ENCODE measurements around the gene LGR4.
"Not testable (repeated sequence)": the region's sequence is repeated elsewhere in the genome, so short reads cannot be mapped to it uniquely, and the experiment has no call there.

Gene LGR4

DNA sequence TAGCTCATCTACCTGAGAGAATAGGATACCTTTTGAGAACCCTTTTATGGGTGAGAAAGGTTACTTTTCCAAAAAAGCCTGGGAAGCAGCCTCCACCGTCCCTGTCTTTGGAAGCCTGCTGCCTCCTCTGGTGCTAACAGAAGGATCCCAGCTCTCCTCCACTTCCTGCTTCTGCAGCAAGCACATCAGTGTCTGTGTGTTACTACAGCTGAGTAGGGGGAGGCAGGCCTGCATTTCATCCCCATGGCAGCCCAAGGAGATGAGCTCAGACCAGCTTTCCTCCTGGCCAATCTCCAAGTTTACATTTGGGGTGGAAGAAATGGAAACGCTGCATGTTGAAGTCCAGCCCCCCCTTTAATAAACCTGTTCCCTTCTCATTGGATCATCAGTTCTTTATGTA lies 102.2 kb downstream of the LGR4 start:
- no peak for DNase-seq

DNA sequence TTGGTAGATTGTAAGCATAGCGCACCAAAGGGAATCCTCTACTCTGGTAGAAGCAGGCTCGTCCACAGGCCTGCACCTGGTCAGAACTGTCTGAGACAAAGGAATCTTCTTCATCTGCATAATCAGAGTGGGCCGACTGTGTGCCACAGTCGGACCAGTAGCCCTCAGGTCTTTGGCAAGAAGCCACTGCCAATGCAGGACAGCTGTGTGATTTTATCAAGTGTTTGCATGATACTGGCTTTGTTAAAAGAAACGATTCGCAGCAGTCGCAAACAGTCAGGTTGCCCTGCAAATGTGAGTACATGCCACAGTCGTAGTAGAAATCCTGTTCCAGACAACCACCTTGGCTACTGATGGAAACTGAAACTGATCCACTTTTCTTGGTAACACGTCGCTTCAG lies 104.7 kb downstream of the LGR4 start:
- DNase-seq = no peak

DNA sequence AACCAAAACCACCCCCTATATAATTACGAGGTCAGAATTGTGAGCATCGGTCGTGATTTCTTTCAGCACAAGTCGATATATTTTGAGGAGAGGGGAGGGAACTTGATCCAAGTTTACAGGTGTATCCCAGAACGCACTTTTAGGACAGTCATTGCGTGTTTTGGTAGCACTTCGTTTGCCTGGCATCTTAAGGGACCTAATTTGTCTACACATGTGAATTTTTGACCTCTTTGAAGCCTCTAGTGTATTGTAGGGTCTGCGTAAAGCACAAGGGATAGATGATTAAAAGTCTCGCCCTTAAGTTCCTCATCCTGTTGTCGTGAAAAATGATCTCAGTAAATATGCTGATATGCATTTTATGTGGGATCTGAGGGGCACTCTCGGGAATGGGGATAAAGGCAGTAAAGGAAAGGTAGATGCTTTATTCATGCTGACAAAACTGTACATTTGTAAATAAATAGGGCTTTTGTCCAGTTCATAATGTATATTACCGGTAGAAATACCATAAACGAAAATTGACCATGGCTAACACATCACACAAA lies 108.9 kb downstream of the LGR4 start:
- no peak for DNase-seq

DNA sequence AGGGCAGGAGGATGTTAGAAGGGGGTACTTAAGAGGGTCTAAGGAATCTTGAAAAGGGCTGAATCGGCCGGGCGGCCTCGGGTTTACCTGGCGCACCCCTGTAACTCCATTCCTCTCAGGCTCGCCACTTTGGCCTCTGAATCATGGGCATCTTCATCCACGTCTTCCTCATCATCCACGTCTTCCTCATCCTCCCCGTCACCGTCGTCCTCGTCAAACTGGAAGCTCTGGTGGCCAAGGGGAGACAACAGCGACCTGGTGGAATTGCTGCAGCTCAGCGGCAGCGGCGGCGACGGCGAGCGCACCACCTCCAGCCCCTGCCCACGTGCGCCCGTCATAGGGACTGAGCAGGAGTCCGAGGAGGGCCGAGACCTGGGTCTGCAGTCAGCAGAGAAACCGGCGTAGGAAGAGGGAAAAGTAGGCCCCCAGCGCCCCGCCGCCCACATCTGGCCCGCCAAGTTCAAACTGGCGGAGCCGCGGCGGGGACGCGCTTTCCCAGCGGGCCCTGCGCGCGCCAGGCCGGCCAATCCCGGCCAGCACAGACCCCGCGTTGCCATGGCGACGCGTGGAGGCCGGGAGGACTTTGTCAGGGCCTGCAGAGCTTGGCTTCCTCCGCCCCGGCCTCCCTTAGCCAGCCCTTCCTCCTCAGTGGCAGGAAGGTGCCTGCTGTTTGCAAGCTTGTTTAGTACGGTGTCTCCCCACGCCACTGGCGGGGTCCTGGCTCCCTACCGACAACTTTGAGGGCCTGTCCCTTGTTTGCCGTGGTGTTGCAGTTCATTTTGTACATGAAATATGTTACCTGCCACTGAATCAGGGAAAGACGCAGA lies 109.6 kb downstream of the LGR4 start, which contains the start of gene CCDC34:
CCDC34 (minus strand) TSS at position 467 of the 827 bp plus-strand sequence; CDS start at position 446, 21 bp downstream.
- peak; percentile 87 for DNase-seq

DNA sequence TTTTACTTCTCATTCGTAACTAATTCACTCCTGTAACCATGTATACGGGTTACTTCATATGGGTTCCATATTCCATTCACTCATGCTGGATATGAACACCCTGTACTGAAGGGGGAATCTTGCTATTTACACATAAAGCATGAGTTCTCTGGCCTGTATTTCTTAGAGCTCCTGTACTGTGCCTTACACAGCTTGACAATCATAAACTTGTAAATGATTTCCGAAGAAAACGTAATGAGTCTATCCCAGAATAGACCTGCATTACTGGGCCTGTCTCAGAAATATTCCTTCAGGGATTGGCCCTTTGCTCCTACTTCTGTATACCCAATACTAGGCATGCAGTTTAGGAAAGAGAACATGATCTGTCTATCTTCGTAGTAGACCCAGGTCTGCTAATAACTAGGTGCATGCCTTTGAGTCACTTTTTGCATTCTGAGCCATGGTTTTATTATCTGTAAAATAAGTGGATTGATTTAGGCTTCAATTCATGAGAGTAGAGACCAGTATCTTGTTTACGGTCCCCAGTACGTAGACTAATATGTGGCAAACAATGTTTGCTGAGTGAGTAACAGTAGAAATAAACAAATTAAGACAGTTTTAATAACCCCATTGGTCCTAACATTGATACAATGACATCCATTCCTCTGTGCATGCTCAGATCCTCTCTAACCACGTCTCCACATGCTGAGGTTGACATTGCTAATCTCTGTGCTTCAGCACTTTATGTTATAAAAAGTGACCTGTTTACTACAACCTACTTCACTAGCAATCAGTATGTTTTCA lies 110.8 kb downstream of the LGR4 start:
- DNase-seq = no peak

DNA sequence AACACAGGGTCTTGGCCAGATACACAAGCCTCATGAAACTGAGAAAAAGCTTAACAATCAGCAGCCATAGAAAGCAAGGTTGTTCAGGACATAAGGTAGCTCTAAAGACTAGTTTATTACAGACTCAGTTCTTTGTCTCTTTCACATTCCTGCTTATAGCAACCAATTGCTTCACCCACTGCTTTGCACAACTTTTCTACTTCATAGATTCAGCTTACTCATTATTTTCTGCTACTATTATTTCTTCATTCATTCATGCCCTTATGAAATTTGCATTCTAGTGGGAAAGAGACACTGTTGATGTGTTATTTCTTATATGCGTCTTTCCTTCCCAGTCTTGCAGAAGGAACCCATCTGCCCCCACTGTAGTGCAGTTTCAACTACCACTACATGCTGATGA lies 114.3 kb downstream of the LGR4 start:
- no peak for DNase-seq

DNA sequence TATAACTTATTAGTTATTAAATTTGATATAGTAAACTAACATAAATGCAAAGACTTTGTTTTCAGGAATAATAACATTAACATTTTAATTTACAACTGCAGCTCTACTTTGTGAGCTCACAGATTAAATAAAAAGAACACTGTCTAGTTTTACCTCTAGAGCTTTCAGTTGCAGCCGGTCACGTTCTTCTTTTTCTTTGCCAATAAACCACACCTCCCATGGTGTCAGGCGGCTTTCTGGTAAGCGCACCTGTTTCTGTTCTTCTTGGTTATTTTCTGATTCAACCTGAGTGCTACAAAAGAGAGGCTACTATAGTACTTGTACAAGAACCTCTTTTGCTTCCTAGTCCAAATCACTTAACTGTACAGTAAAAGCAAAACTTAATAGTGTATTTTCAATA lies 115.3 kb downstream of the LGR4 start:
- DNase-seq = no peak

DNA sequence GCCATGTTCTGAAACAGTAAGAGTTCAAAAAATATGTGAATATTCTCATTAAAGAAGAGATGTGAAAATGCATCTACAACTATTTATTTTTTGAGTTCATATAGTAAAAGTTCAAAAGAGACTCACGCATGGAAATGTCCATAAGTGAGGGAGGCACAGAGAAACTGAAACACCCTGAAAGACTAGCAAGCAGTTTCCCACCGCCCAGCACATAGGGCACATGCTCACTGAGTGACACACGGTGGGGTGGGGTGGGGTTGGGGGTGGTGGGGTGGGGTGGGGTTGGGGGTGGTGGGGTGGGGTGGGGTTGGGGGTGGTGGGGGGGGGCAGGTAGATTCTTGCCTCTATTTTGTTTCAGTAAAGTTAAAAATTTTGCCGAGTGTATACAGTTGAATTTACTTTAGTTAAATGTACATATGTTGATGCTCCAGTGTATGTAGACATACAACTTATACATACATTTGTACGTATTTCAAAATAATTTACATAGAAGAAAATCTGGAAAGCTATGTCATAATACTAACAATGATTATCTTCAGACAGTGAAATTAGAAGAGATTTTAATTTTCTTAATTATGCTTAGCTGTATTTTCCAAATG lies 115.9 kb downstream of the LGR4 start:
- DNase-seq = no peak

DNA sequence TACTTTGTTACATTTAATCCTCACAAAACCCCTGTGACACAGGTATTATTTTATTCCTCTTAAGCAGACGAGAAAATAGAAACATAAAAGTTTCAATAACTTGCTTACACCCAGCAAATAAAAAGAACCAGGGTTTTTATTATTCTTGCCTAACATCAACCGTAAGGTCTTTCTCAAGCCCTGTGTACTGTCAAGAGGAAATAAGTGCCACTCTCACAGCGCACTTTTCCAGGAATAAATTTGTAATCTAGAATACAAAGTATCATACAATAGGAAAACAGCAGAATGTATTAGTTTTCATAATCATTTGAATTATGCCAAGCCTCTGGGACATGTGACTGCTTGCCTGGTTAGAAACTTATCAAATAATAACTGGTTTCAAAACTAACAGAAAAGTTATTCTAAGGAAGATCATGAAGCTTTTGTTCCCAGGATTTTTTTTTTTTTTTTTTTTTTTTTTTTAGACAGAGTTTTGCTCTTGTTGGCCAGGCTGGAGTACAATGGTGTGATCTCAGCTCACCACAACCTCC lies 117.0 kb downstream of the LGR4 start:
- no peak for DNase-seq

DNA sequence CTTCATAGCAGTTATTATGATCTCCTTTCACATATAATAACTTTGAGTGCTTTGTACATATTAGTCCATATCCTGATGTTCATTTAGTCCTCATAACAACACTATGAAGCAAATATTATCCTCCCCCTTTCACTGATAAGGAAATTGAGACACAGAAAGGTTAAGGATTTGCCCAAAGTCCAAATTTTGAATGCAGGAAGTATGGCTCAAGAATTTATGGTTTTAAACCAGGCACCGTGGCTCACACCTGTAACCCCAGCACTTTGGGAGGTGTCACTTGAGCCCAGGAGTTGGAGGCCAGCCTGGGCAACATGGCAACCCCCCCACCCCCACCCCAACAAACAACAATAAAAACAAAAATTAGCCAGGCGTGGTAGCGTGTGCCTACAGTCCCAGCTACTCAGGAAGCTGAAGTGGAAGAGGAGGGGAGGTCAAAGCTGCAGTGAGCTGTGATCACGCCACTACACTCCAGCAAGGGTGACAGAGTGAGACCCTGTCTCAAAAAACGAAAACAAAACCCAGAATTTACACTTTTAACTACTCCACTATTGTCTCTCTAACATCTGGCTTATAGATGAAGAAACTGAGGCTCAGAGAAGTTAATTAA lies 118.1 kb downstream of the LGR4 start:
- DNase-seq = no peak

DNA sequence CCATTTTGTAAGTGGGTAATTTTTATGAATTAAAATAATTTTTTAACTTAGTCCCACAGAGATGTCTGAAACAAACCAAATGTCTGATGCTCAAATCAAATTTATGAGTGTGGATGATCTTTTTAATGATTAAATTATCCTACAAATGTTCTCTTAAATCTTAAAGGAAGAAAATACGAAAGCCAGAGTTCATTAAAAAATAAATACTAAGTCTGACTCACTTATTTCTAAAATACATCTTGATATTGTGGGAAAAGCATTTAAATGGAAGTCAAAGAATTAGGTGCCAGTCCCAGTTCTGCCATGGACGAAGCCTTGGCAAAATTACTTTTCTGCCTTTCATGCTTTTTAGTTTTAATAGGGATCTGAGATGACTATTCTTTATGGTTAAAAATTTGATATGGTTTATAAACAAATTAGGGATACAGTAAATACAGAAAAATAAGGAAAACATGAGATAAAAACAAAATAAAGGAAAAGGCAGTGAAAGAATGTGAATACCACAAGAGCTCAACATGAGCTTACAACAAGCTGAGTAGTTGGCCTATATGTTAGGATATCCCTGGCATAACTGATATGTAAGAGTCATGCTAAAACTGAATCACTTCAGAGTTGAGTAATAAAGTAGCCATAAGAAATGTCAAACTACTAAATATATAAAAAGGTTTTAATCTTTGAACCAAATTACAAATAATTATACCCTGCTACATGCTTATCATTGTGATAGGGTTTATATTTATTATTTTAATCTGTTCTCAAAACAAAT lies 118.8 kb downstream of the LGR4 start:
- no peak for DNase-seq

DNA sequence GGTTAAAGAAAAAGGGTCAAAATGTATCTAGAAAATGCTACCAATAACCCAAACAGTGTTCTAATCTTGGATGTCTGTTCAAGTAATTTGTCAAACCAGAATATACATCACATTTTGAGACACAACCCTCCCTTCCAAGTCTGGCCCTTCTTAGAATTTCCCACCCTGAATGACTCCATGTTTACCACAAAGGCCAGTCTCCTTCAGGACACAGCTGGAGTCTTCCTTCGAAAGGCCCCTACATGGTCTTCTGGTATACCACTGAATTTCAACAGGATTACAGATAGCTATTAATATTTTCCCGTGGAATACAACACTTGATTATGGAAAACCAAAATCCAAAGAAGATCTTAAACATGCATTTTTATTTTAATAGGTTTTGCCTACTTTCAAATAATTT lies 119.8 kb downstream of the LGR4 start:
- DNase-seq = no peak

DNA sequence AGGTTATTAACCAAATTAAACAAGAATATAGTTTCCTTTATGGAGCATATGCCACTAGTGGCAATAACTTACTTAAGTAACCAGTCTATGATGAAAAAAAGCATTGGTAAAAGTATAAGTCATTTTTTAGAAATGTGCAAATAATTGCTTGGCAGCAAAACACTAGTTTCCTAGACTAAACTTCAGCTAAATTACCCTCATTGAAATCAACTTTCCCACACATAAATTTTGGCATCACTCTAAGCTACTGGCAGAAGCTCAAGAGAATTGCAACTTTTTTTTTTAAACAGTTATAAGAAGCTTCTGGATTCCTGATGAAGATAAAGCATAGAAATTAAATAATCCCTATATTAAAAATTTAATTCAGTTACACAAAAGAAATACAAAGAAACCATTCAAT lies 122.1 kb downstream of the LGR4 start:
- no peak for DNase-seq

DNA sequence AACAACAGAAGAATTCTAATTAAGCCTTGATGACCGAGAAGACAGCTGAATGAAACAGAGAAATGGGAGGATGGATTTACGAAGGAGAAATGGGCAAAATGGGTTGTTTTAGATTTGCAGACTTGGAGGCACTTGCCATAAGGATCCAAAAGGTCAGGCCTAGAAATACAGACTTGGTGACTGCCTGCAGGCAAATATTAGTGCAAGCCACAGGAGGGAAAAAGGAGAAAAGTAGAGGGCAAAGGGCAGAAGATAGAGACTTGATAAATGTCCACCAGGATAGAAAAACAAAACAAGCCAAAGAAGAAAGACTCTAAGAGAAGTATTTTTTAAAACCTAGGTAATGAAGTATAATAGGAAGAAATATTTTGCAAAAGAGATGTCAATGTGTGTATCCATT lies 122.7 kb downstream of the LGR4 start:
- no peak for DNase-seq

DNA sequence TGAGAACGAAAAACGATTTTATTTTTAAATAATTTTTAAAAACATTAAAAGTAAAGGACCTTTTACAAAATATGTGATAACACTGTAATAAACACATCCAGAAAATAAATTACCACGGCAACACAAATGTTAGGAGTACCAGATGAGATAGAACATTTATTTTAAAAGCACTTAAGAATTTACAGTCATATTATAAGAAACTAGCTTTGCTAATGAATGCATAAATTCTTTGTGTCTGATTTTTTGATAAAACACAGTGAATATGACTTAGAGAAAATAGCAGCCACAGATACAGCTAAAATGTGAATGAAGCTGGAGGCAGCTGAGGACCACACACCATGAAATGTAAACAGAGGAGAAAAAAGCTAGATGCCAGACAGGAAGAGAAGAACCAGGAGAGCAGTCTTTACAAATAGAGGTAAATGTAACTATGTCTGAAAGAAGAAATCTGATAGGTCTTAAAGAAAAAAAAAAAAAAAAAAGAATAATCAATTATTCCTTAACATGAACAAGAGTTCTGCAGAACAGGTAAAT lies 124.2 kb downstream of the LGR4 start:
- DNase-seq = no peak

DNA sequence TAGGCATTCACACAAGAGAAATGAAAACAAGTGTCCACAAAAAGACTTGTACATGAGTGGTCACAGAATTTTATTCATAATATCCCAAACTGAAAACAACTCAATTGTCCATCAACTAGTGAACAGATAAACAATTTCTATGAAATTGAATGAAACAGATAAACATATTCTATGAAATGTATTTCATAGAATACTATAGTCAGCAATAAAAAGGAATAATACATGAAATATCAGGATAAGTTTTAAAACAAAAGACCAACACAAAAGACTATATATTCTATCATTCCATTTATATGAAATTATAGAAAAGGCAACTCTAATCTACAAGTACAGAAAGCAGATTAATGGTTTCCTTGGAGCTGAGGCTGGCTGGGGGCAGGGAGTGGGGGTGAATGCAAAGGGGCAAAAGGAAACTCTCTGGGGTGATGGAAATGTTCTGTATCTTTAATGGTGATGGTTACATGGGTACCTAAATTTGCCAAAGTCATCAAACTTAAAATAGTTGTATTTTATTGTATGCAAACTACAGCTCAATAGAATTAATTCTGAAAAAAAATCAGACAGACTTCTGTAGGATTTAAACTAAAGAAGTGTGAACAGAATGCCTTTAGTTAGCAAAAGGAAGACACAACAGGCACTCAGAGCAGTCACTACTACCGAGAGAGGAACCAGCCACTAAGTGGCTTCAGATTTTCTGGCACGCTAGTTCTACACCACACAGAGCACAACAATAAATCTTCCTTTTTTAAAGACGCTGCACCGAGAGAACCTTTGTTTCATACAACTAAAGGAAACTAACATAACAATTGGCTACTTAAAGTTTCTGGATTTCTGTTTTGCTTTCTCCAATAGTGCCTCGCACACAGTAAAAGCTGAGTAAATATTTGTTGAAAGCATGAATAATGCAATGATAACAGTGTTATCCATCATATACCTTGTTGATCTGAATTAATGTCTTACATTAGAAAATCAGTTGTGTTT lies 124.9 kb downstream of the LGR4 start:
- DNase-seq = no peak

DNA sequence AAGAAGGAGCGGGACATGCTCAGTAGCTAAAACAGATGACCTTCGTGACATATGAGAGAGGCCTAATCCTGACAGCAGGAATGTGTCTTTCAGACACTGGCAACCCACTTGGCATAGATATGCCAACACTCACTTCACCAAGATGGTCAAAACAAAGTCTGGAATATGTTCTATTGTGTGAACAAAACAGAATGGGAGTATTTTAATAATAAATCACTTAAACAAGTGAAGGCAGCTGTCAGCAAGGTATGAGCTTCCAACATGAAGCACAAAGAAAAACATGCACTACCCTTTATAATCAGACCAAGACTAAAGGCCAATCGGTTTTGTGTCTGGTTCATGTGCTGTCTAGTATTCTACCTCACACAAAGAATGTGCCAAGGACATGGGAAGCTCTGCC lies 132.6 kb downstream of the LGR4 start:
- no peak for DNase-seq

DNA sequence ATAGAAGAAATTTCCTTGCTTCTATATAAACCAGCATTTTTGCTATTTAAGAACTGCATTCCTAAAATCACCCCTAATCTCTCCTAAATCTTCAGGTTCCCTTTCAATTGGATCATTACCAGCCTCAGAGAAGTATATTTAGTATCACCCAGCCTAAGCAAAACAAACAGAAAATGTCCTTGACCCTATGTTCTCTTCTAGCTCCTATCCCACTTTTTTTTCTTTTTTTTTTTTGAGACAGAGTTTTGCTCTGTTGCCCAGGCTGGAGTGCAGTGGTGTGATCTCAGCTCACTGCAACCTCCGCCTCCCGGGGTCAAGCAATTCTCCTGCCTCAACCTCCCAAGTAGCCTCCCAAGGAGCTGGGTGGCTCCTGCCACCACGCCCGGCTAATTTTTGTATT lies 137.8 kb downstream of the LGR4 start:
- not testable (repeated sequence) for DNase-seq

DNA sequence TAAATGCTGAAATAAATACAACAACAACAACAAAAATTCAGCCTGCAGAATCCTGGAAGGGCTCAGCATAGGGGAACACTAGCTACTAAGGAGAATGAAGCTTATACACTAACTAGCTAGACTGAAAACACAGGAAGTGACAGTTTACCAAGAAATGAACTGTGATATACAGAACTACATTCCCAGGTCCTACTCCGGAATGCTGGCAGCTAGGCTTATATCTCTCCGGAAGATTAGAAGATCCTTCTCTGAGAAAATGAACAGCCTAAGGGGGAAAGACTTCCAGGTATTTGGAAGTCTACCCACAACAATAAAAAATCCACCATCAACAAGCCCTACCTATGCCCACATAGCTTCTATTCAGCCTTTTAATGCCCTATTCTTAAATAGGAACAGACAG lies 140.6 kb downstream of the LGR4 start:
- no peak for DNase-seq

DNA sequence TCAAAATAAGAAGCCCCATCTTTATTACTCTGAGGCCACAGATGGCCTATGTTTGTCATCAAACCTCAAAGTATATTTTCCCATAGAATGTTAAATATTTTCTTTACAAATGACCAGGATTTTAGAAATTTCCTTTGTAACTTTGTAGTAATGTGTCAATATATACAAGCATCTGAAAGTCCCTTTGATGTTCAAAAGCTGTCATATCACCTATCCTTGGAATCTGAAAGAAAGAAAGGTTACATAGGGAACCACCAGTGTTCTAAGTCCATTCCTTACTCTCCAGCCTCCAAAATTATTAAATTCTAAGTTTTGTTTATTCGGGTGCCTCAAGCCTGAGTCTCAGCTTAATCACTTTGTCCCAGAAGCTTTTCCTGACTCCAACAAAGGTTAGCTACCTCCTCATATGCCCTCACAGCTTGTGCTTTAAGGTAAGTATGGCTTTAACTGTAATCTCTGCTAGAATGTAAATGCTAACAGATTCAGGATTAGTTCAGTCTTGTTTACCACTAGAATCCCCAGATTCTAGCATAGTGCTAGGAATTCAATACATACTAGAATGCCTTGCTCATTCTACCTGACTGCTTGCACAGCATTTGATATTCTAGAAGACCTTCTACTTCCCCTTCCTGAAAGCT lies 141.8 kb downstream of the LGR4 start:
- no peak for DNase-seq

All from activated naive CD4-positive, alpha-beta T cell treated with anti-CD3 and anti-CD28 coated beads, Interleukin-2, amount 50 U/mL, for 16 hours (primary cell).